Spleen (tissue), 7 donors: ENCODE measurements around the gene EPHB2.

ENCODE experiments used
- CTCF ChIP-seq, 11 experiments: fragments of 200-600 bp in 7 of 11; fragments of 450-650 bp in 4 of 11; sonication (generic) in 4 of 11; IDR thresholded peaks in 8 of 11; conservative IDR thresholded peaks in 3 of 11; 1 replicate in 7 of 11; 2 replicates in 4 of 11; pipeline versions ENCODE4 v1.4.0 to v1.8.0; 2016 to 2021; ENCODE audit warnings: antibody characterized with exemption in 11 of 11, inconsistent platforms in 4 of 11, mild to moderate bottlenecking in 1 of 11
- POLR2A ChIP-seq, 3 donors: fragments of 450-650 bp; IDR thresholded peaks; one replicate each; pipeline ENCODE4 v1.5.1; 2017; ENCODE audit warnings: antibody characterized with exemption in 3 of 3, mild to moderate bottlenecking in 1 of 3
- POLR2AphosphoS5 ChIP-seq, 3 donors: sonication (generic); formaldehyde crosslinking; IDR thresholded peaks; one replicate each; pipeline ENCODE4 v1.5.1; 2017; ENCODE audit warnings: antibody characterized with exemption in 3 of 3
- donor health status: DM: no; HTN: no; CAD: no; lungs with moderate emphysema.
- donor health status: DM: no; HTN: no; CAD: no.
- donor health status: DM: no; HTN: no; CAD: no.

- TF ChIP-seq CTCF (IDR thresholded peaks at IDR 0.05 in 8 of 11, conservative IDR thresholded peaks at IDR 0.05 in 3 of 11) (no peak), POLR2A (IDR thresholded peaks at IDR 0.05) (no peak), POLR2AphosphoS5 (IDR thresholded peaks at IDR 0.05) (no peak)
Measured at GRCh38 chr1:22970096-22970495, 259.5 kb downstream of the EPHB2 start.
